Testis (tissue), 3 donors: ENCODE results near the gene LYPD6. TPM values are rescaled to one million over a fixed set of nuclear protein-coding genes. Genes with fewer than 3 reads are reported as not detected.

Source experiments
- DNase-seq: peaks from one replicate; pipeline ENCODE4 v3.0.0-alpha.2; 2019
- H3K27ac ChIP-seq, 2 donors: fragments of 200-600 bp; sonication (generic); one replicate each; pipeline ENCODE4 v1.5.1; 2019
- H3K27me3 ChIP-seq: fragments of 200-600 bp; sonication (generic); one replicate; pipeline ENCODE4 v1.5.1; 2019
- H3K36me3 ChIP-seq: fragments of 200-600 bp; sonication (generic); one replicate; pipeline ENCODE4 v1.5.1; 2017; ENCODE audit warnings: low read depth; ENCODE audit errors: missing control alignments
- H3K4me1 ChIP-seq: fragments of 200-600 bp; sonication (generic); one replicate; pipeline ENCODE4 v1.5.1; 2019
- H3K4me3 ChIP-seq, 2 donors: fragments of 200-600 bp; sonication (generic); one replicate each; pipeline ENCODE4 v1.5.1; 2017 to 2019
- H3K9me3 ChIP-seq: fragments of 200-600 bp; sonication (generic); one replicate; pipeline ENCODE4 v1.5.1; 2017
- POLR2A ChIP-seq: fragments of 450-650 bp; IDR thresholded peaks from one replicate; pipeline ENCODE4 v1.6.1; 2017; ENCODE audit warnings: antibody characterized with exemption, mild to moderate bottlenecking, moderate library complexity
- WGBS, 2 donors: methylation state at CpG; one replicate each; pipeline ENCODE4 v1.1.5; 2018; 5-methylcytosine and 5-hydroxymethylcytosine counted together
- intact Hi-C: fragments of 100-400 bp; cut with DNase I; formaldehyde crosslinking; loops from one replicate; pipeline ENCODE4 v1.15.1; 2023; ENCODE audit warnings: low total_unique reads
- polyA plus RNA-seq: library from polyadenylated mRNA; stranded (reverse); fragments of 350-450 nt; fragmentation: Illumina TruSeq; extraction: RNeasy Lipid Tissue Mini Kit (QIAGEN cat#74804); gene quantifications from one replicate; pipeline ENCODE4 v1.2.3, GENCODE V29; 2014; ENCODE audit warnings: low read depth, low replicate concordance; ENCODE audit not compliant: insufficient read depth
- total RNA-seq, 2 donors: library from RNA; depleted of rRNA; stranded (reverse); fragments of >200 nt; gene quantifications; one replicate each; pipeline ENCODE4 v1.2.3, GENCODE V29; 2016
- TF ChIP-seq, protein P1 (sequence below), 3 experiments: fragments of 450-650 bp in 2 of 3; fragments of 200-600 bp in 1 of 3; sonication (generic) in 1 of 3; IDR thresholded peaks; one replicate each; pipeline ENCODE4 v1.5.1; 2016 to 2019; ENCODE audit warnings: antibody characterized with exemption in 3 of 3, mild to moderate bottlenecking in 2 of 3, moderate library complexity in 1 of 3

The LYPD6 gene
- total and polyA plus RNA-seq, 3 donors from 2014 or later, result 6.8 to 10.2 (median 6.9) TPM

DNA sequence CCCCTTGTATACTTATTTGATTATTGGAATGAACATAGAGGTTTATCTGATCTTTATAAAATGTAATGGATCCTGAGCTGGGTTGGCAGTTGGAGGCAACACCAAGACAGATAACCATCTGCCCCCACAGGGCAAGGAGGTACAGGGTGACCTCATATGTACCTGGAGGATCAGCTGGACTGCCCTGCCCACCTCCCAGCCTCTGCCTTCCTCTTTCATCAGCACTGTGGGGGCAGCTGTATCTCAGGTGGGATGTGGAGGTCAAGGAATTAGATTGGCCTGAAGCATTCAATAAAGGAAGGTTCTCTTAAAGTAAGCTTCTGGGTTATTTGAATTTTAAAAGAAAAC lies 92.6 kb downstream of the LYPD6 start:
- no peak for TF ChIP-seq POLR2A
- TF ChIP-seq, protein P1, sequence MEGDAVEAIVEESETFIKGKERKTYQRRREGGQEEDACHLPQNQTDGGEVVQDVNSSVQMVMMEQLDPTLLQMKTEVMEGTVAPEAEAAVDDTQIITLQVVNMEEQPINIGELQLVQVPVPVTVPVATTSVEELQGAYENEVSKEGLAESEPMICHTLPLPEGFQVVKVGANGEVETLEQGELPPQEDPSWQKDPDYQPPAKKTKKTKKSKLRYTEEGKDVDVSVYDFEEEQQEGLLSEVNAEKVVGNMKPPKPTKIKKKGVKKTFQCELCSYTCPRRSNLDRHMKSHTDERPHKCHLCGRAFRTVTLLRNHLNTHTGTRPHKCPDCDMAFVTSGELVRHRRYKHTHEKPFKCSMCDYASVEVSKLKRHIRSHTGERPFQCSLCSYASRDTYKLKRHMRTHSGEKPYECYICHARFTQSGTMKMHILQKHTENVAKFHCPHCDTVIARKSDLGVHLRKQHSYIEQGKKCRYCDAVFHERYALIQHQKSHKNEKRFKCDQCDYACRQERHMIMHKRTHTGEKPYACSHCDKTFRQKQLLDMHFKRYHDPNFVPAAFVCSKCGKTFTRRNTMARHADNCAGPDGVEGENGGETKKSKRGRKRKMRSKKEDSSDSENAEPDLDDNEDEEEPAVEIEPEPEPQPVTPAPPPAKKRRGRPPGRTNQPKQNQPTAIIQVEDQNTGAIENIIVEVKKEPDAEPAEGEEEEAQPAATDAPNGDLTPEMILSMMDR (IDR thresholded peaks at IDR 0.05), result no peak
- DNase-seq, result no peak
- Histone ChIP-seq H3K36me3 (no peaks in the 10 kb centered on the region), H3K27ac (no peak overlapping the region), H3K4me1 (no peaks in the 10 kb centered on the region), H3K4me3 (no peak overlapping the region), H3K27me3 (no peaks in the 10 kb centered on the region), H3K9me3 (no peaks in the 10 kb centered on the region)
- intact Hi-C loops, result no loop called here

DNA sequence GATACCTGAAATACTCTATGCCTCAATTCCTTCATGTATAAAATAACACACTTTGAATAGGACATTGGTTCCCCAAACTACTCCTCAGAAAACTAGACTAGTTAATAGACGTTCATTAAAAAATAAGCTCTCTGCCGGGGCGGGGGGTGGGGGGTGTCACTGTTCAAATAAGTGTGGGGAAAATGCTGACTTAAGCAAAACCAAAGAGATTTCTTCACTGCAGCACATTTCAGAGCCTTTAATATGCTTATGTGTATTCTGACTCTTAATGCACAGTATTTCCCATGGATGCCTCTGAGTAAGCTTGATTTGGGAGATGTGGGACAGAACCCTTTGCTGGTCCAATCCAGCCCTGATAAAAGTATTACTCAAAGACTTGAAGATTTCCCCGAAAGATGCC lies 93.2 kb downstream of the LYPD6 start:
- no peaks in the 10 kb centered on the region for H3K27me3 ChIP-seq
- H3K27ac ChIP-seq, result no peak overlapping the region
- H3K4me3 ChIP-seq, result no peak overlapping the region
- 92 to 97% methylated on average over 4 of the region's 4 CpGs for WGBS, 2 donors
- no peaks in the 10 kb centered on the region for H3K9me3 ChIP-seq
- TF ChIP-seq, protein P1 (IDR thresholded peaks at IDR 0.05), result no peak
- no peak for TF ChIP-seq POLR2A
- H3K36me3 ChIP-seq, result no peaks in the 10 kb centered on the region
- intact Hi-C loops, result no loop called here
- no peaks in the 10 kb centered on the region for H3K4me1 ChIP-seq
- no peak for DNase-seq

DNA sequence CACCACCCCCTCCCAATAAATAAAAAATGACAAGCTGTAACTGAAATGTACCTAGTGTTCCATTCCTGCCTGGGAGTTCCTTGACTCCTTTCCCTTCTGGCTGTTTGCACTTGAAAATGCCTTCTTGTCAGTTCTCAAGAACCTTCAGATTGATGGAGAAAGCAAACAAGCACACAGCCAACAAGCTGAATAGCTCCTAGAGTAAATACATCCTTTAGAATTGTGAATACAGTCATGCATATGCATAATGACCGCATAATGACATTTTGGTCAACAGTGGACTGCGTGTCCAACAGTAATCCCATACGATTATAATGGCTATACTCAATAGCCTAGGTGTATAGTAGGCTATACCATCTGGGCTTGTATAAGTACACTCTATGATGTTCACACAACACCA lies 97.0 kb downstream of the LYPD6 start:
- 95 to 98% methylated on average over 3 of the region's 3 CpGs for WGBS, 2 donors
- H3K4me1 ChIP-seq, result no peaks in the 10 kb centered on the region
- H3K27me3 ChIP-seq, result no peaks in the 10 kb centered on the region
- no peak overlapping the region for H3K4me3 ChIP-seq
- DNase-seq, result no peak
- H3K27ac ChIP-seq, result no peak overlapping the region
- H3K36me3 ChIP-seq, result no peaks in the 10 kb centered on the region
- no peaks in the 10 kb centered on the region for H3K9me3 ChIP-seq
- intact Hi-C loops, result no loop called here
- TF ChIP-seq POLR2A, result no peak
- TF ChIP-seq, protein P1 (IDR thresholded peaks at IDR 0.05), result no peak

DNA sequence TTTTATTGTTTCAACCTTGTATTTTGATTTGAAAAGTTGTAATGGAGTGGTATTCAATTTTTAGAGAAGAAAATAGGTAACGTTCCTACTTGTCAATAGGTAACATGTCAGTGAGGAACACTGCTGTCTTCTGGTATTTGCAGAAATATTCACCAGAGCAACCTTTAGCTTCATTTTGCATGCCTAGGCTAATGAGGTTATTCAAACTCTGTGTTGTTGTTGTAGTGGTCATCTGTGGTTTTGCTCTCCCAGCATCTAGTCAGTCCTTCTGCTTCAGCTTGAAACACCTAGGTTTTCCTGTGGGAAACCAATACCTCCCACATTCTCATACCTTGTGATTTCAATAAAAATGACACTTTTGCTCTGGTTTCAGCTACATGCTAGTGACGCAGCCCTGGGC lies 98.4 kb downstream of the LYPD6 start:
- no peaks in the 10 kb centered on the region for H3K9me3 ChIP-seq
- no peaks in the 10 kb centered on the region for H3K27me3 ChIP-seq
- 89 to 92% methylated on average over 2 of the region's 2 CpGs for WGBS, 2 donors
- no peaks in the 10 kb centered on the region for H3K36me3 ChIP-seq
- H3K27ac ChIP-seq, result no peak overlapping the region
- no peak overlapping the region for H3K4me3 ChIP-seq
- intact Hi-C loops, result no loop called here
- H3K4me1 ChIP-seq, result no peaks in the 10 kb centered on the region
- no peak for DNase-seq
- TF ChIP-seq, protein P1 (IDR thresholded peaks at IDR 0.05), result no peak
- no peak for TF ChIP-seq POLR2A

DNA sequence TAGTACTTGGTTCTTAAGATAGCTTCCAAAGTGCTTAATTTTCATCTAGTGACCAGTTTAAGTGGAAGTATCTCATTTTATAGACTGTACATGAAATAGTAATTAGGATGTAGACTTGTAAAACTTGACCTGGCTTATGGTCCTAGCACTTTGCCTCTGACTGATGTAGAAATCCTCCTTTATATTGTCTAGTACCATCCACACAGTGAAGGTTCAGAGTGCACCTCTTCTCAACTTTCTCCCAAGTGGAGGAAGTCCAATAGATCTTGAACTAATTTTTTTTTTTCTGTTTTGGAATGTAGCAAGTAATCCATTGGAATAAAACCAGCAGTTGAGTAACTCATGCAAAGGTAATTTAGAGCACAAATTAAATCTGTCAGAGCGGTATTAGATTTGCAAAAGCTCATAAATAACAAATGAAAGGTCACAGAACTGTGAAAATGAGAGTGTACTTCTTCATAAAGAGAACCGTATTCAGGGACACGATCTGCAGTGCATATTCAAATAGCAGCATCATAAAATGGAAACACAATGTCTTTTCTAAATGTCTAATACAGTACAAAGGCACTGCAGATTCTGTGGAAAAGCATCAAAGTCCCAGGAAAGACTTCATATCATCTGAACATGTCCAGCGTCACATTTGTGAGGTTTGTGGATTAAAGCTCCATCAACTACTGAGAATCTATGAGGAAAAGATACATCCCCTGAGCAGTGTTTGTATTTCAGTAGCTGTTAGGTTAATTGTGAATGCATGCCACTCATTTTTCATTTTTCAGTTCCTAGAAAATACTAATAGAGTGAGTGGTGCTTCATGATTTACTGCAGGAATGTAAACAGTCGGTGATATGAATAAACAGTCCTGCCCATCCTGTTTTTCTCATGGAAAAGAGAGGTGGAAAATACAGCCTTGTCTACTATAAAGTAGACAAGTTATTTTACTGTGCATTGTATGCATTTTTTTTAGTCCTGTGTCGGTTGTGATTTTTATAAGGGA lies 100.7 kb downstream of the LYPD6 start:
- H3K36me3 ChIP-seq, result no peaks in the 10 kb centered on the region
- H3K4me1 ChIP-seq, result no peaks in the 10 kb centered on the region
- intact Hi-C loops, result no loop called here
- DNase-seq, result no peak
- 78 to 79% methylated on average over 6 of the region's 6 CpGs for WGBS, 2 donors
- no peaks in the 10 kb centered on the region for H3K9me3 ChIP-seq
- no peaks in the 10 kb centered on the region for H3K27me3 ChIP-seq
- TF ChIP-seq, protein P1 (IDR thresholded peaks at IDR 0.05), result no peak
- TF ChIP-seq POLR2A, result no peak
- H3K27ac ChIP-seq, result no peak overlapping the region
- H3K4me3 ChIP-seq, result no peak overlapping the region
